ENCODE data around the gene GLIPR1L1. TPM values are rescaled to one million over a fixed set of nuclear protein-coding genes. Genes with fewer than 3 reads are reported as not detected.

GLIPR1L1 gene
- total RNA-seq, 1 donor, result not detected

DNA sequence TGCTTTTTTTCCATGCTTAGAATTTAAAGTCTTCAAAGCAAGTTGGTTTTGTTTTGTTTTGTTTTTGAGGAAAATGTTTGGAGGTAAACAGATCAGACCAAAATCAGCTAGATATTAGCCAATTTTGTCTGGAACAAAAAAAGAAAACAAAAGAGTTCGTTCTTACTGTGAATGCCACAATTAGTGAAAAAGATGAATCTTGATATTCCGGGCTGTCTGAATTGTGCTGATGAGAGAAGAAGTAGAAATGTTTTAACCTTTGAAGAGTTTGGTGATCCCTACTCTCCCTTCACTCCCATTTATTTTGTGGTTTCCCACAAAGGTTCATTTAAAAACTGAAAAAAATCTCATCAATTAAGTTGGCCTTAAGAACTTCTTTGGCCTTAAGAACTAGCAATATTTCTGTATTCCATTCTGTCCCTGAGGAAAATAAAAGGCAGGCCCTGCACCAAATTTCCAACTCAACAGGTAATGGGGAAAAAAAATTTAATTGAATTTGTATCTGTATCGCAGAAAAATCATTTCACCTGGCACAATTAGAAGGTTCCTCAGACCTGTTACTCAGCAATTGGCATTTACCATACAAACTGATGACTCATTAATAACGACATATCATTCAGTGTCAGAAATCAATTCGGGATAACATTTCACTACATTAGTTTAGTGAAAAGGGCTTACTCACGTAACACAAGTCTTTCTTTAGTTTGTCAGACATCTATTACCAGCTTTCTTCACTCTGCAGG lies 55.9 kb downstream of the GLIPR1L1 start:
- TF ChIP-seq, protein P1, sequence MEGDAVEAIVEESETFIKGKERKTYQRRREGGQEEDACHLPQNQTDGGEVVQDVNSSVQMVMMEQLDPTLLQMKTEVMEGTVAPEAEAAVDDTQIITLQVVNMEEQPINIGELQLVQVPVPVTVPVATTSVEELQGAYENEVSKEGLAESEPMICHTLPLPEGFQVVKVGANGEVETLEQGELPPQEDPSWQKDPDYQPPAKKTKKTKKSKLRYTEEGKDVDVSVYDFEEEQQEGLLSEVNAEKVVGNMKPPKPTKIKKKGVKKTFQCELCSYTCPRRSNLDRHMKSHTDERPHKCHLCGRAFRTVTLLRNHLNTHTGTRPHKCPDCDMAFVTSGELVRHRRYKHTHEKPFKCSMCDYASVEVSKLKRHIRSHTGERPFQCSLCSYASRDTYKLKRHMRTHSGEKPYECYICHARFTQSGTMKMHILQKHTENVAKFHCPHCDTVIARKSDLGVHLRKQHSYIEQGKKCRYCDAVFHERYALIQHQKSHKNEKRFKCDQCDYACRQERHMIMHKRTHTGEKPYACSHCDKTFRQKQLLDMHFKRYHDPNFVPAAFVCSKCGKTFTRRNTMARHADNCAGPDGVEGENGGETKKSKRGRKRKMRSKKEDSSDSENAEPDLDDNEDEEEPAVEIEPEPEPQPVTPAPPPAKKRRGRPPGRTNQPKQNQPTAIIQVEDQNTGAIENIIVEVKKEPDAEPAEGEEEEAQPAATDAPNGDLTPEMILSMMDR (IDR thresholded peaks at IDR 0.05; ENCODE audit: insufficient read depth, low read depth, low read length), result no peak
- peak overlapping the region; percentile 63 for H3K4me3 ChIP-seq (ENCODE audit: low read depth, low read length)
- DNase-seq (ENCODE audit: low read depth), result no peak

DNA sequence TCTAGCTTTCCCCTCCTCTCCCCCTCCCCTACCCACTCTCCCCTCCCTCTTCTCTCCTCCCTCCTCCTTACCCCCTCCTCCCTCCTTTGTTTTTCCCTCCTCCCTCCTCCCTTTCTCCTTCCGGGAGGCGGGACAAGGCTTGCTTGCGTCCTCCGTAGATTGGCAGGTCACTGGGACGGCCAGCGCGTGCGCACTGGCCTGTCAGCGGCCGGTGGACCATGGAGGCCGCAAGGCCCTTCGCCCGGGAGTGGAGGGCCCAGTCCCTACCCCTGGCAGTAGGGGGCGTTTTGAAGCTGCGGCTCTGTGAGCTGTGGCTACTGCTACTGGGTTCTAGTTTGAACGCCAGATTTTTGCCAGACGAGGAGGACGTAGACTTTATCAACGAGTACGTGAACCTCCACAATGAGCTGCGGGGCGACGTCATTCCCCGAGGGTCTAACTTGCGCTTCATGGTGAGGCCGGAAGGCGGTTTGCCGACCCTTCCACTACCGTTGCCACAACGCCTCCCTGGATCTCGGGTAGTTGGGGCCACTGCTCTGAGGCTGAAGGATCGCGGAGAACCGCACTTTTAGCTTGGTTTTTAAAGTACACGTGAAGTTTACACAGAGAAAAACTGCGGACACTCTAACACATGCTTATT lies 56.5 kb downstream of the GLIPR1L1 start, which contains the start of gene GLIPR1L2:
Gene GLIPR1L2, plus strand, starts transcription at position 191 of the 640 bp plus-strand sequence. Its CDS starts 28 bp downstream, at position 219.
- peak within 1 kb of the TSS; percentile 63 for H3K4me3 ChIP-seq (ENCODE audit: low read depth, low read length)
- TF ChIP-seq, protein P1 (IDR thresholded peaks at IDR 0.05; ENCODE audit: insufficient read depth, low read depth, low read length), result peak; percentile 86

DNA sequence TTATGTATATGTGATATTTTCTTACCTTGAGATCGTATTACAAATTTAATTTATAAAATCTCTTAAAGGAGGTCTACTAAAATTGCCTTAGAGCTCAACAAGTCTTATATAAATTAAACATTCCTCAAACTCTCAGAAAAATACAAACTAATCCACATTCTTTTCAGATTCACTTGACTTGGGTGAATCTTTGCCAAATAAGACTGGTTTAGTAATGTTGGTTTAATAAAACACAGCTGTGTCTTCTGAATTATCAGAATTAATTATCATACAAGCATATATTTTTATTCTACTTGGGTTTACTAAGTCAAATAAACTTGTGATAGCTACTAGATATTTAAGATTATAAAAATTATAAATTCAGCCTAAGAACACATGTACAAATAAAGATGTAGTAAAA lies 69.8 kb downstream of the GLIPR1L1 start:
- TF ChIP-seq, protein P1 (IDR thresholded peaks at IDR 0.05; ENCODE audit: insufficient read depth, low read depth, low read length), result no peak
- no peak for DNase-seq (ENCODE audit: low read depth)
- H3K4me3 ChIP-seq (ENCODE audit: low read depth, low read length), result no peak overlapping the region

More for the DNA sequence above, 56.5 kb downstream of the GLIPR1L1 start, which contains the start of gene GLIPR1L2:
- peak; percentile 94 for DNase-seq (ENCODE audit: low read depth)

DNA sequence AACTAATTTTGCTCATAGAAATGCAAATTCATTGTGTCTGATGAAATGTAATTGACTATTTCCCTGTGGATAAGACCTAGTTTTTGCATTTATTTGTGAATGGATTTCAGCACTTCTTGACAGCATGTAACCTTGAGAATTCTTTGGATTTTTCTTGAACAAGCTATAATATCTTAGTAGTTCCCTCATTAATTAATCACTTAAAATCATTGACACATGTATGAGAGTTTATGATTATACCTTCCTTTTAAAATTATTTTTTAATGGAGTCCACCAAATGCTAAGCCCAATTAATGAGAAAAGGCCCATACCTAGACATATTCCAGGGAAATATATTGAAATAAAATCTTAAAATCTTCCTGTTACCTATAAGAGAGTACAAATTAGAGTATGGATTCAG lies 73.2 kb downstream of the GLIPR1L1 start:
- TF ChIP-seq, protein P1 (IDR thresholded peaks at IDR 0.05; ENCODE audit: insufficient read depth, low read depth, low read length), result no peak
- H3K4me3 ChIP-seq (ENCODE audit: low read depth, low read length), result no peak overlapping the region
- no peak for DNase-seq (ENCODE audit: low read depth)

DNA sequence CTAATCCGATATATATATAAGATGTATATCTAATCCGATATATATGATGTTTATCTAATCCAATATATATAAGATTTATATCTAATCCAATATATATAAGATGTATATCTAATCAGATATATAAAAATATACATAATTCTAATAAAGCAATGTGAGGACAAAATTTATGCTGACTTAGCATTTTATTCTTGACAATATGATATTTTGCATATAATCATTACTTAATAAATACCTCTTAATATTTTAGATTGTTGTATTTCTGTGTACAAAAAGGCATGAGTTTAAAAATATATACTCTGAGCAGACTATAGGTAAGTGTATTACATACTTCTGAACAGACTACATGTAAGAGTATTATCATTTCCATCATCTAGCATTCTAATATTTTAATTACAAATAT lies 75.4 kb downstream of the GLIPR1L1 start:
- no peak for DNase-seq (ENCODE audit: low read depth)
- H3K4me3 ChIP-seq (ENCODE audit: low read depth, low read length), result no peak overlapping the region
- TF ChIP-seq, protein P1 (IDR thresholded peaks at IDR 0.05; ENCODE audit: insufficient read depth, low read depth, low read length), result no peak

DNA sequence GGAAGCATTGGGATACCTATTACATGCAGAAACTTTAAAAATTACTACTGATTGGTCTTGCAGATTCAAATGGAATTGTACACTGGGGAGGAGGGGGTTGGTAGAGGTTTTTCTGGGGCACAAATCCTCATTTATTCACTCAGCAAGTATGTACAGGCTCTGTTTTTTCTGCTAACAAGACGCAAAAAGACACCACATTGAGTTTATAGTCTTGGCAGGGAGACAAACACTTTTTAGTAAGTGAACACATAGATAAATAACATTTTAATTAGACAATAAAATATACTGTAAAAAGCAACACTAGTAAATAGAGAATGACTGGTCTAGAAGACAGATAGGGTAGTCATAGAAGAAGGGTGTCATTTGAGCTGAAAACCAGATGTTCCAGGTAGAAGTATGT lies 80.2 kb downstream of the GLIPR1L1 start:
- TF ChIP-seq, protein P1 (IDR thresholded peaks at IDR 0.05; ENCODE audit: insufficient read depth, low read depth, low read length), result no peak
- H3K4me3 ChIP-seq (ENCODE audit: low read depth, low read length), result no peak overlapping the region
- peak; percentile 19 for DNase-seq (ENCODE audit: low read depth)

Measured in fibroblast of villous mesenchyme (primary cell).